NCI-H345 (cell line): ENCODE measurements around the gene JUNB.

Source experiments
- DNase-seq: peaks from one replicate; lab custom pipeline; 2025; lab: John Stamatoyannopoulos, UW

Gene JUNB

GRCh38 chr19:12774588-12775555, 16.4 kb upstream of the JUNB start, which contains the start of gene HOOK2:
HOOK2 (minus strand) TSS chr19:12775552; CDS start chr19:12775449, 103 bp downstream.
- peak; percentile 64 for DNase-seq

- peak; percentile 44 for DNase-seq
These were observed 13.9 kb upstream of the JUNB start for GRCh38 chr19:12777217-12778016.

GRCh38 chr19:12778017-12778904, 13.0 kb upstream of the JUNB start:
- DNase-seq: peak; percentile 23

GRCh38 chr19:12778905-12779161, 12.5 kb upstream of the JUNB start:
- no peak for DNase-seq

GRCh38 chr19:12779162-12779993, 11.9 kb upstream of the JUNB start:
- no peak for DNase-seq

- no peak for DNase-seq
These were observed 9.2 kb upstream of the JUNB start for GRCh38 chr19:12782174-12782423.

- peak; percentile 44 for DNase-seq
These were observed 8.6 kb upstream of the JUNB start for GRCh38 chr19:12782424-12783290.

- DNase-seq: no peak
These were observed 7.9 kb upstream of the JUNB start for GRCh38 chr19:12783291-12783848.

- DNase-seq: no peak
These were observed 7.4 kb upstream of the JUNB start for GRCh38 chr19:12783849-12784393.

GRCh38 chr19:12784394-12784870, 6.9 kb upstream of the JUNB start:
- DNase-seq: no peak

GRCh38 chr19:12784871-12785430, 6.3 kb upstream of the JUNB start:
- DNase-seq: no peak

GRCh38 chr19:12785431-12786031, 5.8 kb upstream of the JUNB start:
- no peak for DNase-seq

GRCh38 chr19:12786141-12786870, 5.0 kb upstream of the JUNB start:
- DNase-seq: no peak

GRCh38 chr19:12786952-12787351, 4.3 kb upstream of the JUNB start:
- no peak for DNase-seq

GRCh38 chr19:12787458-12787857, 3.8 kb upstream of the JUNB start:
- DNase-seq: no peak

- no peak for DNase-seq
These were observed 3.1 kb upstream of the JUNB start for GRCh38 chr19:12788042-12788681.

GRCh38 chr19:12788682-12789097, 2.6 kb upstream of the JUNB start:
- DNase-seq: no peak
